Measurements from ENCODE around the gene DCAF5. TPM values are rescaled to one million over a fixed set of nuclear protein-coding genes. Genes with fewer than 3 reads are reported as not detected.

The DCAF5 gene
- polyA plus RNA-seq, 12 donors, result 37.4 to 61.2 (median 45.2) TPM; not detected in 1

- peak; percentile 41 for DNase-seq
Observed at GRCh38 chr14:69107407-69108003, 45.4 kb downstream of the DCAF5 start.

- DNase-seq, result no peak
Observed at GRCh38 chr14:69106451-69106850, 46.5 kb downstream of the DCAF5 start.

DNA sequence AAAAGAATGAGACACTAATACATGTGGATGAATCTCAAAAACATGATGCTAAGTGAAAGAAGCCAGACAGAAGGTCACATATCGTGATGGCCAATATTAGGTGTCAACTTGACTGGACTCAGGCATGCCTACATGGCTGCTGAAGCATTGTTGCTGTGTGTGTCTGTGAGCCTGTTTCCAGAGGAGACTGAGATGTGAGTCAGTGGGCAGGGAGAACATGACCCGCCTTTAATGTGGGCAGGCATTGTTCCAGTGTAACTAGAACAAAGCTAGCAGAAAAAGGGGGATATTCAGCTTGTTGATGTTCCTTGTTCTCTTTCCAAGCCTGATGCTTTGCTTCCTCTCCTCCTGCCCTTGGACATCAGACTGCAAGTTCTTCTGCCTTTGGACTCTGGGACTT is 47.6 kb downstream of the DCAF5 start:
- DNase-seq, result no peak

GRCh38 chr14:69101331-69101826 is 51.5 kb downstream of the DCAF5 start:
- DNase-seq, result peak; percentile 21

- DNase-seq, result no peak
Observed at GRCh38 chr14:69097974-69098373, 54.9 kb downstream of the DCAF5 start.

GRCh38 chr14:69096781-69097475 is 56.0 kb downstream of the DCAF5 start:
- no peak for DNase-seq

- DNase-seq, result no peak
Observed at GRCh38 chr14:69096246-69096645, 56.7 kb downstream of the DCAF5 start.

DNA sequence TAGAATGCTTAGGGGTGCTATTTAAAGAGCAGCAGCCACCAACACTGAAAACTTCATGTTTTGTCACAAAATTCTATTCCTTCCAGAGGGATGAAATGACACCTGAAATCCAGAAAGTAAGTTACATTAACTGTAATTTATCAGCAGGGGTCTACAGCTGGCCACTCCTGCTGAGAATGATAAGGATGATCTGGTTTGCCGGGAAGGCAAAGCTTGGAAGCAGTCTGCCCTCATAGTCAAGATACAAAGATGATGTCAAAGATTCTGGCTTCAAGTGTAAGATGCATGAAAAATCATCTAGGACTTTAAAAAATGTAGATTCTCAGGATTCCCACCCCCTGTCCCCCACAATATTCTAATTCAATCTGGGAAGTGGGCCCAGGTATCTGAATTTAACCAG is 58.4 kb downstream of the DCAF5 start:
- no peak for DNase-seq

DNA sequence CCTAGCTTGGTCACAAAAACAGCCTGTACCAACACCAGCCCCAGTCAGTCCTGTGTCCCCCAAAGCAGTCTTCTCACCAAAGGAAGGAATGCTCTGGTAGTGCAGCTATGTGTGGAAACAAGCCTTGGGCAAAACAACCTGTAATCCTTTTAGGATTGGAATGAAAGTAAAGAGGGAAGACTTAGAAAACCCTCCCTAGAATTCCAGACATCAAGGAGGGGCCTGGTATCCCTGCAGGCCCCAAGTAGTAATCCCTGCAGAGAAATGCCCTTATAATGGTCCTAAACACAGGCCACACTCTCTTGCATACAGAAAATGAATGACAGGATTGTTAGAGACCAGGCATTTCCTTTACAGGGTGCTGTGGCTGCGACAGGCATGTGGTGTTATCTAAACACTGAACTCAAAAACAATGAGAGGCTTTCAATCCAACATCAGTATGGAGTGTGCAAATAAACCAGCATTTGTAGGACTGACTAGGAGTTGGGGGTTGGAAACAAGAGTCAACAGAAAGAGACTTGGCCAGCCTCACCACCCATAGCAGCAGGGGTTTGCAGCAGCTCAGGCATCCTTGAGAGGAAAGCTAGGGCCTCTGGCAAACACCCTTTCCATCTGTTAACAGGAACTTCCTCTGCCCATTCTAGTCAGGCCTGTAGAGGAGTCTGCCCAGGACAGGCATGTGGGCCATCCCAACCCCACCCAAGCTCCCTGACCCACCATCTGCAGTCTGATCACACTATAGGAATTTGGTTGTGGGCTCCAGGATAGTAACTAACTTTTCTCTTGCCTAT is 59.1 kb downstream of the DCAF5 start:
- DNase-seq, result no peak

DNA sequence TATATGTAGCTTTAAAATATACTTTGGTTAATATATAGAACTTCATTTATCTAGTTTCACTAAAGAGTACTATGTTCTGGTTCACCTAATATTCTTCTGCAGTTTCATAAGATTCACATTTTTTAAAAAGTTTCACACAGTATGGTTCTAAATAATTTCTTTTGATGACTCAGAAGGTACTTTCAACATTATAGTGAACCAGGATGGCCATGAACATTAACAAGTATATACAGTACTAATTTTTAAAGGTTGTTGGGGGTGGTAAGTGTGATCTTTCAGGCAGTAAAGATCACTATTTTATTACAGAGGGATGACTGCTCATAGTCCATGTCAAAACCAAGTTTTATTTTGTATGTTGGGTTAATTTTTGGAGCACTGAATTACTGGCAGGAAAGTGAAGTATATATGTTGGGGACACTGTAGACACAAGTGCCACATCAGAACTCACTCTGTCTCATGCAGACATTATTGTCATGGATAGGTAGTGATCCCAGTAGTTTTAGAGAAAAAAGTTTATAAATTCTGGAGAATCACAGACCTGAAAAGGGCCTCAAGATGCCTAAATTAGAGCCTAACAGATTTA is 60.0 kb downstream of the DCAF5 start:
- DNase-seq, result no peak

- DNase-seq, result no peak
Observed at GRCh38 chr14:69091695-69092094, 61.2 kb downstream of the DCAF5 start.

- DNase-seq, result no peak
Observed at GRCh38 chr14:69091006-69091405, 61.9 kb downstream of the DCAF5 start.

- DNase-seq, result no peak
Observed at GRCh38 chr14:69090187-69090789, 62.6 kb downstream of the DCAF5 start.

DNA sequence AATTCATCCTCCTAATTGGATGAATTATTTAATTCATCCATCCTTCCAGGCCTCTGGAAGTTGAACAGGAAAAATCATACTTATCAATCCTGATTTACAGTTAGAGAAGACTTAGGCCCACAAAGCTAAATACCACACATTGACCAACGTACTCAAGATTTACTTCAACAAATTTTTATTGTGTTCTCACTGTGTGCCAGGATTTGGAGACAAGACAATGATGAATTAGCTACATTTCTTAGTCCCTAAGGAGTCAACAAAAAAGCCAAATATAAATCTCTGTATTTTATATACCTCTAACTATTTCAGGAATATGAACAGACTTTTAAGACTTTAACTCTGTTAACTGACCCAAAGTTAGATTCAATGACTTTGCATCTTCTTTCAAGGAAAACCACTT is 63.9 kb downstream of the DCAF5 start:
- no peak for DNase-seq

DNA sequence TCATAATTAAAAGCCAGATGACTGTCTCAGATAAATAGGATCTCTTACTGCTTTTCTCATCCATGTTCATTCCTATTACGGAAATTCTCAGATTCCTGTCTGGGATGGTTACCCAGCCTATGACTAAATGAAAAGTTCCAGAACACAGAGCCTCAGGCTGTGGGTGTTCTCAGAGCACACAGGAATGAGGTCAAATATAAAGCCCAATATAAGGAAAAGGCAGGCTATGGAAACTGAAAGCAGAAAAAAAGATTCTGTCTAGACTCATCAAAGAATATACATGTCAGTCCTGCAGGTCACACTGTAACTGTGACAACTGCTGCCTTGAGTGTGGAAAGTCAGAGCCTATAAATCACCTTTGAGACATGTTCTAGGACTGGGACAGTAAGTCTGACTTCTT is 64.3 kb downstream of the DCAF5 start:
- DNase-seq, result no peak

DNA sequence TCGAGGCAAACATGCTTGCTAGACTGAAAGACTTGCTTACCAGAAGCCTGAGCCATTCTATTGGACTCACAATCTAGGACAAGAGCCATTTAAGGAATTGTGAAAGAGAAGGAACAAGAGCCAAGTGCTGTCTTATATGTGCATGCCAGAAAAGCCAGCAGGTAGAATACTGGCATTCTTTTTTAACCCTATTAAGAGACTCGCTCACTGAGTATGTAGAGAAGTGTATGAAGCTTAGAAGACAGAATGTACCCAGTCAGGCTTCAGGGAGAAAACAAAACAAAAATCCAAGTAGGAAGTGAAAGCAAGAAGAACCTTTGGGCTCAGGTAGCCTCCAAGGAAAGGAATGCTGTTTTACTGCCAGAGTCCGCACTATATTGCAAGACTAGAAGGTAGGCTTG is 65.9 kb downstream of the DCAF5 start:
- no peak for DNase-seq

DNA sequence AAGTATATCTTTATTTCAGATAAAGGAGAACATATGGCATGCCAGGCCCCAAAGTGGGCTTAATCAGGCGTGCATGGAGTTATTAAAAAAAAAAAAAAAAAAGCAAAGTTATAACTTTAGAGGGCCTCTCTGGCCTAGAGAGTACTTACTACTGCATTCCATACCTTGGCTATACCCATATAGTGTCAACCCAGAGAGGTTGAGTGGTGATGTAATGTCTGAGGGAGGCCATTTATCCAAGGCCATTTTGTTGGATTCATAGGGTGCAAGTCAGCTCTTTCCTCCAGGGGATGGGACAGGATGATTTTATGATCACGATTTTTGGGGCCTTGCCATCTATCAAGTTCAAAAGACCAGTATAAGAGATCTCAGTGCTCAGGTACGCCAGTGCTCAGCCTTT is 66.4 kb downstream of the DCAF5 start:
- DNase-seq, result no peak

GRCh38 chr14:69084023-69084422 is 68.9 kb downstream of the DCAF5 start:
- no peak for DNase-seq

GRCh38 chr14:69083181-69083580 is 69.7 kb downstream of the DCAF5 start:
- DNase-seq, result no peak

DNA sequence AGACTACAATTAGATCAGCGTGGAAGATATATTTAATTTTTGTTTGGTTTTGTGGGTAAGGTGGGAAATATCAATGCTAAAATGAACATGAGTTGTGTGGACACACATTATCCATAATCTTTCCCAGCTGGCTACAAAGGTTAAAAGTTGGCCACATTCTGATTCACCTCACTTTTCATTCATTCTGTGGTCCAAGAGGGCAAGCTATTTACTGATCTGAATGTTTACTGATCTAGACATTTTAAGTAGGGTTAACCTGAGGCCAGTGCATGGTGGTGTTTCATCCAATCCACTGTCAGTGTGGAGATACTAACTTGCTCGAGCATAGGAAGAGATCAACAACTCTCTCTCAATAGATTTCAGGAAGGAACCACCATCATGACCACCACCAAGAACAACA is 71.6 kb downstream of the DCAF5 start:
- no peak for DNase-seq

GRCh38 chr14:69079747-69080146 is 73.2 kb downstream of the DCAF5 start:
- no peak for DNase-seq

- peak; percentile 37 for DNase-seq
Observed at GRCh38 chr14:69079188-69079742, 73.7 kb downstream of the DCAF5 start.
